ENCODE measurements around the gene PATJ. TPM values are rescaled to one million over a fixed set of nuclear protein-coding genes. Genes with fewer than 3 reads are reported as not detected.

The PATJ gene
- total and polyA plus RNA-seq, 2 donors (not counting 3 experiments of a cell fraction or from before 2014, with no cell fraction given), result 1.1 to 3.0 TPM

- POLR2A ChIA-PET, result no interaction called here
- no peaks in the 10 kb centered on the region for H3K4me1 ChIP-seq (ENCODE audit: control insufficient read depth, extremely low read depth, insufficient read depth, low read length)
- H4K20me1 ChIP-seq (replicated peaks; ENCODE audit: control insufficient read depth, extremely low read depth, insufficient read depth, low read length), result no peaks in the 10 kb centered on the region
- FAIRE-seq, result no peak
- H3K9me1 ChIP-seq (replicated peaks; ENCODE audit: control insufficient read depth, extremely low read depth, insufficient read depth, low read length), result no peaks in the 10 kb centered on the region
- H3K9ac ChIP-seq (replicated peaks; ENCODE audit: extremely low read depth, insufficient read depth, low read length), result no peak within 1 kb of the TSS
- no peaks in the 10 kb centered on the region for H3K9me3 ChIP-seq (replicated peaks; ENCODE audit: control insufficient read depth, insufficient read depth, low read length)
- DNase-seq (ENCODE audit: low read depth, low spot score), result no peak
- no peak within 1 kb of the TSS for H3K4me2 ChIP-seq (ENCODE audit: insufficient read depth, low read length)
- no TSS peak for BruUV-seq (replicated peaks)
- TF ChIP-seq CTCF (IDR thresholded peaks at IDR 0.05; ENCODE audit: extremely low read depth in 1 of 2, insufficient read depth in 1 of 2, low read depth in 1 of 2, low read length in 2 of 2), result no peak
- no peak for TF ChIP-seq MYC (IDR thresholded peaks at IDR 0.05; ENCODE audit: low read depth, low read length)
- no peak for TF ChIP-seq GATA2 (IDR thresholded peaks at IDR 0.05; ENCODE audit: insufficient read depth, insufficient read length, low read depth, low read length)
- no peak for TF ChIP-seq FOS (IDR thresholded peaks at IDR 0.05; ENCODE audit: borderline replicate concordance, insufficient read depth, low read length)
- no peak for TF ChIP-seq MAX (IDR thresholded peaks at IDR 0.05; ENCODE audit: insufficient read depth, insufficient read length)
- no peak for TF ChIP-seq JUN (IDR thresholded peaks at IDR 0.05; ENCODE audit: borderline replicate concordance, insufficient read depth, insufficient read length, low read depth)
- no peak for TF ChIP-seq POLR2A (IDR thresholded peaks at IDR 0.05; ENCODE audit: low read depth, low read length)
- no peak for TF ChIP-seq EZH2 (IDR thresholded peaks at IDR 0.05; ENCODE audit: borderline replicate concordance, low read depth, low read length, severe bottlenecking)
- no peak within 1 kb of the TSS for H2AFZ ChIP-seq (ENCODE audit: low read depth, low read length)
- intact Hi-C loops (cut with micrococcal nuclease), result no loop called here
- H3K4me3 ChIP-seq (replicated peaks in 1 of 3; ENCODE audit: insufficient read depth in 1 of 3, low read depth in 1 of 3, low read length in 3 of 3), result no peak within 1 kb of the TSS
- CTCF ChIA-PET, result no interaction called here
- H3K27ac ChIP-seq (ENCODE audit: insufficient read depth, low read depth, low read length), result no peak within 1 kb of the TSS
- peaks cover 2 to 9% of the 10 kb centered on the region in 2 experiments for H3K27me3 ChIP-seq (ENCODE audit: control insufficient read depth in 2 of 2, insufficient read depth in 2 of 2, low read length in 2 of 2)
- H3K36me3 ChIP-seq (ENCODE audit: control insufficient read depth in 2 of 2, extremely low read depth in 1 of 2, insufficient read depth in 2 of 2, low read length in 2 of 2), result no peaks in the 10 kb centered on the region
- H3K79me2 ChIP-seq (ENCODE audit: control insufficient read depth, insufficient read depth, low read length), result no peaks in the 10 kb centered on the region
- dilution Hi-C loops (cut with MboI; ENCODE audit: extremely low pct_ligation_motif_present, low sequenced_read_pairs), result no loop called here
Observed at GRCh38 chr1:62194651-62195544, 452.6 kb downstream of the PATJ start, which contains the start of gene L1TD1. TSS of gene L1TD1 (plus strand) at chr1:62194849. CDS start at chr1:62206629, 11,780 bp downstream.

All from endothelial cell of umbilical vein (primary cell).